Esophagus squamous epithelium (tissue), 4 donors: ENCODE measurements around the gene LPIN2.

Experiments
- CTCF ChIP-seq, 6 experiments: fragments of 450-650 bp in 4 of 6; fragments of 200-600 bp in 2 of 6; sonication (generic) in 2 of 6; IDR thresholded peaks; one replicate each; pipeline ENCODE4 v1.5.1; 2016 to 2019; ENCODE audit warnings: antibody characterized with exemption in 6 of 6, mild to moderate bottlenecking in 4 of 6, moderate library complexity in 4 of 6
- POLR2A ChIP-seq, 4 donors: fragments of 450-650 bp; IDR thresholded peaks; one replicate each; pipeline ENCODE4 v1.6.1; 2017; ENCODE audit warnings: antibody characterized with exemption in 4 of 4, mild to moderate bottlenecking in 4 of 4, moderate library complexity in 3 of 4

GRCh38 chr18:2979871-2980790 is 32.8 kb downstream of the LPIN2 start:
- no peak for TF ChIP-seq CTCF (IDR thresholded peaks at IDR 0.05)
- no peak for TF ChIP-seq POLR2A (IDR thresholded peaks at IDR 0.05)
